Loucy (cell line): Measurements from ENCODE around the gene C17orf107.
"Not testable (repeated sequence)": the region's sequence is repeated elsewhere in the genome, so short reads cannot be mapped to it uniquely, and the experiment has no call there.

Experiments
- H2AFZ ChIP-seq: fragments of 200-600 bp; sonication (generic); 2 replicates; pipeline ENCODE4 v1.6.0; 2016; ENCODE audit warnings: antibody characterized with exemption, mild to moderate bottlenecking, low read length, moderate library complexity
- H3F3A ChIP-seq: fragments of 200-600 bp; 2 replicates; pipeline ENCODE4 v1.6.0; 2016; ENCODE audit warnings: antibody characterized with exemption, low read depth, mild to moderate bottlenecking
- H3K27me3 ChIP-seq: fragments of 200-600 bp; sonication (generic); 2 replicates; pipeline ENCODE4 v1.6.1; 2014; ENCODE audit warnings: low read length, mild to moderate bottlenecking; ENCODE audit not compliant: insufficient read depth, poor library complexity, severe bottlenecking
- H3K36me3 ChIP-seq: fragments of 200-600 bp; sonication (generic); 2 replicates; pipeline ENCODE4 v1.6.1; 2016; ENCODE audit warnings: low read length; ENCODE audit not compliant: insufficient read depth
- H3K4me1 ChIP-seq: fragments of 200-600 bp; sonication (generic); 2 replicates; pipeline ENCODE4 v1.5.1; 2014; ENCODE audit warnings: low read length, mild to moderate bottlenecking; ENCODE audit not compliant: insufficient read depth, poor library complexity, severe bottlenecking
- H3K4me2 ChIP-seq: fragments of 200-600 bp; sonication (generic); 2 replicates; pipeline ENCODE4 v1.6.0; 2014; ENCODE audit warnings: antibody characterized with exemption, low read length, low read depth, mild to moderate bottlenecking; ENCODE audit not compliant: poor library complexity, severe bottlenecking
- H3K4me3 ChIP-seq: fragments of 200-600 bp; sonication (generic); 2 replicates; pipeline ENCODE4 v1.5.1; 2014; ENCODE audit warnings: low read length, mild to moderate bottlenecking, mixed read lengths; ENCODE audit not compliant: poor library complexity, severe bottlenecking
- H3K79me2 ChIP-seq: fragments of 200-600 bp; sonication (generic); 2 replicates; pipeline ENCODE4 v1.6.1; 2014; ENCODE audit warnings: low read length; ENCODE audit not compliant: insufficient read depth
- H3K9ac ChIP-seq: fragments of 200-600 bp; sonication (generic); 2 replicates; pipeline ENCODE4 v1.6.0; 2014; ENCODE audit warnings: mild to moderate bottlenecking, low read depth, low read length, moderate library complexity; ENCODE audit not compliant: poor library complexity, severe bottlenecking
- H3K9me2 ChIP-seq: fragments of 200-600 bp; sonication (generic); replicated peaks from 2 replicates; pipeline ENCODE4 v1.6.1; 2016; ENCODE audit warnings: low read depth, low read length, mixed read lengths
- H3K9me3 ChIP-seq: fragments of 200-600 bp; sonication (generic); 2 replicates; pipeline ENCODE4 v1.6.1; 2014; ENCODE audit warnings: mild to moderate bottlenecking, antibody characterized with exemption, low read length, low read depth; ENCODE audit not compliant: insufficient read depth
- H4K20me1 ChIP-seq: fragments of 200-600 bp; sonication (generic); 2 replicates; pipeline ENCODE4 v1.6.0; 2014; ENCODE audit warnings: antibody characterized with exemption, low read length, mild to moderate bottlenecking; ENCODE audit not compliant: insufficient read depth, poor library complexity, severe bottlenecking
- CTCF ChIP-seq: fragments of 200-600 bp; sonication (generic); conservative IDR thresholded peaks from 2 replicates; pipeline ENCODE4 v1.5.1; 2014; ENCODE audit warnings: mild to moderate bottlenecking, antibody characterized with exemption, low read length
- EZH2phosphoT487 ChIP-seq: fragments of 200-600 bp; IDR thresholded peaks from 2 replicates; pipeline ENCODE4 v1.6.1; 2018; ENCODE audit warnings: antibody characterized with exemption, mild to moderate bottlenecking, moderate library complexity, borderline replicate concordance

C17orf107 gene

DNA sequence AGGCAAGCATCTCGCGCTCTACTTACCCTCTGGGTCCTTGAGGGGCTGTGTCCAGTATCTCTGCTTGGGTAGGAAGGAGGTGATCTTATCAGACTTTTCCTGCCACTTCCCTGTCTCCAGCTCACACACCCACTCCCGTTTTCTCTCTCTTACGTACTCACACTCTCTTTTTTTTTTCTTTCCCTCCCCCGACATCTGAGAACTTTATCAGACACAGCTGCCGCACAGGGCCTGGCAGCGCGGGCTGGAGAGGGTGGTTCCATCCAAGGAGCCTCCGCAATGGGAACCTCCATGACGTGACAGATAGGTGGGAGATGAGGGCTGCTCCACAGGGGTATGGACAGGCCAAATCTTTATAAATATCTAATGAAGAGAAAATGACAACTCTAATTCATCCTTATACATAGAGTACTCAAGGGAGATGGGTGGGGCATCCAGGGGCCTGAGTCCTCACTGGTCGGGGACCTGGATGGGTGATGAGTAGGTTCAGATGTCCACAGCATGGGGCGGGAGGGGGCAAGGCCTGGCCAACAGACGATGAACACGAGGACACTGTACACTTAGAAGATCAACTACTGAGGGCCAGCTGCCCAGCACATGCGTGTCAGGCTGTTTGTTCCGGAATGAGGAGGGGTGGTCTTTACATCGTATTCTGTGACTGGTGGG is 42.9 kb upstream of the C17orf107 start:
- peaks cover 5% of the 10 kb centered on the region for H3K4me1 ChIP-seq
- H3K9me3 ChIP-seq: no peaks in the 10 kb centered on the region
- H3K4me2 ChIP-seq: no peak overlapping the region
- H3K79me2 ChIP-seq: 0 out of 2 replicates have a peak, but pooled peaks cover 3% of the 10 kb centered on the region
- TF ChIP-seq CTCF (no peak), EZH2phosphoT487 (no peak)
- H2AFZ ChIP-seq: no peak overlapping the region
- no peak overlapping the region for H3K4me3 ChIP-seq
- H3K36me3 ChIP-seq: peaks cover 3% of the 10 kb centered on the region; the same call in 1 of the 2 replicates
- no peaks in the 10 kb centered on the region for H3K27me3 ChIP-seq
- H4K20me1 ChIP-seq: peaks cover 33% of the 10 kb centered on the region
- no peaks in the 10 kb centered on the region for H3F3A ChIP-seq
- H3K9ac ChIP-seq: no peak overlapping the region
- H3K9me2 ChIP-seq: no peaks in the 10 kb centered on the region

GRCh38 chr17:4856937-4857314 is 42.4 kb upstream of the C17orf107 start:
- Histone ChIP-seq H3K36me3 (peaks cover 3% of the 10 kb centered on the region; the same call in 1 of the 2 replicates), H2AFZ (no peak overlapping the region), H3F3A (no peaks in the 10 kb centered on the region), H3K9me3 (no peaks in the 10 kb centered on the region), H3K9me2 (no peaks in the 10 kb centered on the region), H3K4me2 (no peak overlapping the region), H3K4me1 (peaks cover 5% of the 10 kb centered on the region), H4K20me1 (peaks cover 28% of the 10 kb centered on the region), H3K4me3 (no peak overlapping the region), H3K9ac (no peak overlapping the region), H3K79me2 (0 out of 2 replicates have a peak, but pooled peaks cover 3% of the 10 kb centered on the region), H3K27me3 (no peaks in the 10 kb centered on the region)
- no peak for TF ChIP-seq EZH2phosphoT487
- no peak for TF ChIP-seq CTCF

- not testable (repeated sequence) for H3F3A ChIP-seq, H3K4me2 ChIP-seq
These were observed 42.0 kb upstream of the C17orf107 start for GRCh38 chr17:4857347-4857746.

More at GRCh38 chr17:4857347-4857746, 42.0 kb upstream of the C17orf107 start:
- H3K4me1 ChIP-seq, H3K27me3 ChIP-seq, H3K9me2 ChIP-seq, H3K9ac ChIP-seq, H2AFZ ChIP-seq, H3K36me3 ChIP-seq, H3K9me3 ChIP-seq, H3K79me2 ChIP-seq, H3K4me3 ChIP-seq: not testable (repeated sequence)
- peaks cover 24% of the 10 kb centered on the region for H4K20me1 ChIP-seq
